ENCODE results near the gene MMAB.

The MMAB gene

DNA sequence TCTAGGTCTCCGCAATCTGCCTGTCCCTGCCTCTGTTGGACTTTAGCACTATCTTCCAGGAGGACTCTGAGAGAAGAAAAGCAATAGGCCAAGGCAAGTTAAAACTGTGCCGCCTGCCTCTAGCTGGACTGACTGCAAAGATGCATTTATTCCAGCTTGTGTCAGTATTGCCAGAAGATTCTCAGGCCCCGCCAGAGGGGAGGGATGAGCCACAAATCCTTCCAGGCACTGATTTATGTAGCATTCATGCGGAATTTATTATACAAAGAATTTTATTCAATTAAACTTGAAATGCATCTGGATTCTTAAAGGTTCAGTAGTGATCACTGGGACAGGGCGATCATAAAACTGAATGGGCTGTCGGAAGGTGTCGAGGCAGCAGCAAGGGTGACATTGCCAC lies 19.8 kb downstream of the MMAB start:
- DNase-seq (ENCODE audit: low read depth), result no peak
- H3K4me3 ChIP-seq (ENCODE audit: low read depth, low read length), result no peak overlapping the region
- TF ChIP-seq, protein P1, sequence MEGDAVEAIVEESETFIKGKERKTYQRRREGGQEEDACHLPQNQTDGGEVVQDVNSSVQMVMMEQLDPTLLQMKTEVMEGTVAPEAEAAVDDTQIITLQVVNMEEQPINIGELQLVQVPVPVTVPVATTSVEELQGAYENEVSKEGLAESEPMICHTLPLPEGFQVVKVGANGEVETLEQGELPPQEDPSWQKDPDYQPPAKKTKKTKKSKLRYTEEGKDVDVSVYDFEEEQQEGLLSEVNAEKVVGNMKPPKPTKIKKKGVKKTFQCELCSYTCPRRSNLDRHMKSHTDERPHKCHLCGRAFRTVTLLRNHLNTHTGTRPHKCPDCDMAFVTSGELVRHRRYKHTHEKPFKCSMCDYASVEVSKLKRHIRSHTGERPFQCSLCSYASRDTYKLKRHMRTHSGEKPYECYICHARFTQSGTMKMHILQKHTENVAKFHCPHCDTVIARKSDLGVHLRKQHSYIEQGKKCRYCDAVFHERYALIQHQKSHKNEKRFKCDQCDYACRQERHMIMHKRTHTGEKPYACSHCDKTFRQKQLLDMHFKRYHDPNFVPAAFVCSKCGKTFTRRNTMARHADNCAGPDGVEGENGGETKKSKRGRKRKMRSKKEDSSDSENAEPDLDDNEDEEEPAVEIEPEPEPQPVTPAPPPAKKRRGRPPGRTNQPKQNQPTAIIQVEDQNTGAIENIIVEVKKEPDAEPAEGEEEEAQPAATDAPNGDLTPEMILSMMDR (IDR thresholded peaks at IDR 0.05; ENCODE audit: low read depth, low read length, missing control alignments), result no peak

DNA sequence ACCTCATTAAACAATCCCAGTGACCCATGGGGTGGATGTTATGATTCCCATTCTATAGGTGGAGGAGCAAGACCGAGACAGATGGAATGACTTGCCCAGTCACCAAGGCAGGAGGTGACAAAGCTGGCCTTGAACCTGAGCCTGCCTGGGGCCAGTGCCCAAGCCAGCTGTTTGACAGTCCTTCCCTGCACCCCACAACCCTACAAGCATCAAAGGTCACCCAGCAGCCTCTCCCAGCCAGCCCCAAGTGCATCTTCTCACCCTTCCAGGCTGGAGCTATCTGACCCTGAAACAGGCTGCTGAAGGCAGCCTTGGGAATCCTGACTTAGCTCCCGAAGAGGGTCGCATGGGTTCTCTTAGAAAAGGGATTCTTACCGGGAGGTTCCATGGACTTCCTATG lies 20.3 kb downstream of the MMAB start:
- no peak overlapping the region for H3K4me3 ChIP-seq (ENCODE audit: low read depth, low read length)
- no peak for DNase-seq (ENCODE audit: low read depth)
- TF ChIP-seq, protein P1 (IDR thresholded peaks at IDR 0.05; ENCODE audit: low read depth, low read length, missing control alignments), result no peak

DNA sequence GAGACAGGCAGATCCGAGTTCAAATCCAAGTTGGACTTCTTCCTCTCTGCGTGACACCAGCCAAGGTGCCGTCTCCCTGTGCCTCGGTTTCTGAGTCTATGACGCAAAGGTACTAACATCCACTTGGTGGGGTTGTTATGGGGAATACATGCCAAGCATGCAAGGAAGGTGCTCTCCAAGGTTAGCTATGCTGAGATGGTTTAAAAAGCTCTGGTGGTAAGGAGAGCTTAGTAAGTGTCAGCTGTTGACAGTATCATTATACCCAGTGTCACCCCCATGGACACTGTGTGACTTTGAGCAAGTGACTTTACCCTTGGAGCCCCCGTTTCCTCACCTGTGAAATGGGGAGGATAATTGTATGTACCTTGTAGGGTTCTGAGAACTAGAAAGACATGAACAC lies 22.2 kb downstream of the MMAB start:
- TF ChIP-seq, protein P1 (IDR thresholded peaks at IDR 0.05; ENCODE audit: low read depth, low read length, missing control alignments), result no peak
- H3K4me3 ChIP-seq (ENCODE audit: low read depth, low read length), result no peak overlapping the region
- no peak for DNase-seq (ENCODE audit: low read depth)

DNA sequence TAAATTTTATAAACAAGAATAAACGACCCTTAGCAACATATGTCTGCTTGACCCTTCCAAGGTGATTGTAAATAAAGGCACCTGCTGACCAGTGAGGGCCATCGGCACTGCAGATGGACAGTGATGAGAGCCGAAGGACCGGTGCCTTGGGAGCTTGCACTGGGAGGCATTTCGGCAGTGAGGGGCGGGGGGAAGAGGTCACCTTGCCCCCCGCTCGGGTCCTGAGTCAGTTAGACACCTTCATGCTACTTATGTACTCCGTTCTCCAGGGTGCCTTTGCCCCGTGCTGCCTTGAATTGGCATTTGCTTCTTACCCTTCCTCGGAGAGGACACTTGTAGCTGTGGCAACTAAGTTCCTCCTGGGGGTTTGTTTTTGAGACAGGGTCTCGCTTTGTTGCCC lies 23.0 kb downstream of the MMAB start:
- TF ChIP-seq, protein P1 (IDR thresholded peaks at IDR 0.05; ENCODE audit: low read depth, low read length, missing control alignments), result no peak
- H3K4me3 ChIP-seq (ENCODE audit: low read depth, low read length), result no peak overlapping the region

DNA sequence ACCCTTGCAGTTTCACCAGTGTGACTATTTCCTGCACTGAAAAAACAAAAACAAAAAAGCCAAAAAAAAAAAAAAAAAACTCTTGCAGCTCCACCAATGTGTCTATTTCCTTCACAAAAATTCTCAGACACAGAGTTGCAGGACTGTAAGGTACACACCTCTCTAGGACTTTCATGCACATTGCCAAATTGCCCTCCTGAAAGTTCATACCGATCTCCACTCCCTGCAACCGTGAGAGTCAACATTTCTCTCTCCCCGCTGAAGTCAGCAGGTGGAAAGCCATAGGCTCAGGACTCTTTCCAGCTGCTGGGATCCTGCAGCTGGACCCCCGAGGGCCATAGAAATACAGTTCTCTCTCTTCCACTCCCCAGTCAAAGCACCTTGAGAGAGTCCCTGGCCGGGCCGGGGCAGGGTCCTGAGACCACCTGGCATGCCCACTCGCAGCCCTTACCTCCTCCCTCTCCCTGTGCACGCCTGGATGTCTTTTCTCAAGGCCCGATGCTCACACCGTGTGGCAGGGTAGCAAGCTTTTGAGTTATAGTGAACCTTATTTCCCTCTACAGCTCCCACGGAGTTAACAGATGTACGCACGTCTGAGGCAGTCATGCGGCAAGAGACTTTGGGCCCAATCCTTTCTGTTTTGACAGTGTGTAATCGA lies 23.6 kb downstream of the MMAB start:
- TF ChIP-seq, protein P1 (IDR thresholded peaks at IDR 0.05; ENCODE audit: low read depth, low read length, missing control alignments), result no peak
- no peak for DNase-seq (ENCODE audit: low read depth)
- no peak overlapping the region for H3K4me3 ChIP-seq (ENCODE audit: low read depth, low read length)

More for the DNA sequence above, 23.0 kb downstream of the MMAB start:
- DNase-seq (ENCODE audit: low read depth), result no peak

DNA sequence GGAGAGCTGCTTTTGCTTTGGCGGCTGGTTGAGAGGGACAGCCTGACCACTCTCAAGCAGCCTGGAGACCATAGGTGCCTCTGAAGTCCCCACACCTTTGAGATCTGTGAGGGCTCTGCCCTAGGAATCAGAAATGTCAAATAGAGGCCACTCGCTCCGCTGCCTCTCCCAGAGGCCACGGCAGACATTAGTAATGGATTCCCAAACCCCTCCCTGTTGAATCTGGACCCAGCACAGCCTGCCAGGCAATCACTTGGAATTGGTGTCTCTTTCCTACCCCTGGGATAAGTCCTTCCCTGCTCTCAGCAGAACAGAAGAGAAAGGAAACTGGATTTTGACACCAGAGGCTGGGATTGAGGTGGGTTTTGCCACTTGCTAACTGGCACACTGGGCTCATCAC lies 25.0 kb downstream of the MMAB start:
- TF ChIP-seq, protein P1 (IDR thresholded peaks at IDR 0.05; ENCODE audit: low read depth, low read length, missing control alignments), result no peak
- H3K4me3 ChIP-seq (ENCODE audit: low read depth, low read length), result no peak overlapping the region

DNA sequence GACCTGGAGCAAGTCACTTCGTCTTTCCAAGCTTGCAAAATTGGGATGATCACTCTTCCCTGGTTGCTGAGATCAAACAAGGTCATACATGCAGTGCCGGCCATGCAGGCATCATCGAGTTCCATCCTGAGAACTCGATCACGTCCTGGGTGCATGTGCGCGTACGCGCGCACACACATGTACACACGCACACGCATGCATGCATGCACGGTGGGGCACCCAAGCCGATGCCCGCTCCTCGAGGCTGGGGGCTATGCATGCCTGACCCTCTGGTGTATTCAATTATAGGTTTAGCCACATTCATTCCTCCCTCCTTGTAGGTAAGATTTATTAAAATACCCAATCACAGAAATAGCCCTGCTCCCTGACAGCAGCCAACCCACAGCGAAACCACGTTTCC lies 26.0 kb downstream of the MMAB start:
- TF ChIP-seq, protein P1 (IDR thresholded peaks at IDR 0.05; ENCODE audit: low read depth, low read length, missing control alignments), result no peak
- no peak overlapping the region for H3K4me3 ChIP-seq (ENCODE audit: low read depth, low read length)
- no peak for DNase-seq (ENCODE audit: low read depth)

More for the DNA sequence above, 25.0 kb downstream of the MMAB start:
- no peak for DNase-seq (ENCODE audit: low read depth)
